ENCODE data around the gene CD74. TPM values are rescaled to one million over a fixed set of nuclear protein-coding genes. Genes with fewer than 3 reads are reported as not detected.

Gene CD74
- total RNA-seq, 2 experiments from 2014 or later, result 253 to 265 TPM

GRCh38 chr5:150402229-150402773, 10.4 kb downstream of the CD74 start:
- ChIA-PET POLR2A (no interaction called here), CTCF (no interaction called here)

GRCh38 chr5:150401376-150402228, 11.1 kb downstream of the CD74 start:
- CTCF ChIA-PET, result interaction anchor here (1.0 to 1.3 kb wide), 2 partner anchors 11 to 48 kb away, joined by 3 to 6 read pairs; no protein-coding TSS in a partner anchor
- POLR2A ChIA-PET, result no interaction called here

GRCh38 chr5:150401076-150401375, 11.7 kb downstream of the CD74 start:
- CTCF ChIA-PET, result interaction anchor here (1.0 to 1.3 kb wide), 2 partner anchors 10 to 49 kb away, joined by 3 to 6 read pairs; no protein-coding TSS in a partner anchor
- POLR2A ChIA-PET, result interaction anchor here (0.8 kb wide), 1 partner anchor 10 kb away, joined by 3 read pairs; no protein-coding TSS in a partner anchor

- CTCF ChIA-PET, result interaction anchor here (1.0 to 4.1 kb wide), 3 partner anchors 9 to 50 kb away, joined by 3 to 25 read pairs (median 6); no protein-coding TSS in a partner anchor
Observed at GRCh38 chr5:150400316-150401075, 12.2 kb downstream of the CD74 start.

GRCh38 chr5:150399524-150400211, 13.0 kb downstream of the CD74 start:
- POLR2A ChIA-PET, result interaction anchor here (0.8 to 1.5 kb wide), 2 partner anchors 12 to 41 kb away, joined by 3 to 4 read pairs; no protein-coding TSS in a partner anchor
- CTCF ChIA-PET, result interaction anchor here (0.6 to 4.1 kb wide), 5 partner anchors 18 to 87 kb away, joined by 3 to 25 read pairs (median 3); no protein-coding TSS in a partner anchor

More at GRCh38 chr5:150400316-150401075, 12.2 kb downstream of the CD74 start:
- POLR2A ChIA-PET, result interaction anchor here (0.8 kb wide), 1 partner anchor 10 kb away, joined by 3 read pairs; no protein-coding TSS in a partner anchor

GRCh38 chr5:150398722-150399523, 13.8 kb downstream of the CD74 start:
- POLR2A ChIA-PET, result interaction anchor here (0.6 to 1.5 kb wide), 3 partner anchors 13 to 41 kb away, joined by 3 to 4 read pairs (median 3); no protein-coding TSS in a partner anchor
- CTCF ChIA-PET, result interaction anchor here (0.6 to 4.1 kb wide), 5 partner anchors 19 to 86 kb away, joined by 3 to 25 read pairs (median 3); no protein-coding TSS in a partner anchor

- CTCF ChIA-PET, result interaction anchor here (1.1 to 4.1 kb wide), 3 partner anchors 34 to 48 kb away, joined by 3 to 25 read pairs (median 4); no protein-coding TSS in a partner anchor
- POLR2A ChIA-PET, result interaction anchor here (0.6 to 1.5 kb wide), 2 partner anchors 37 to 40 kb away, joined by 3 read pairs; no protein-coding TSS in a partner anchor
Observed at GRCh38 chr5:150397782-150398721, 14.7 kb downstream of the CD74 start.

- CTCF ChIA-PET, result interaction anchor here (0.9 to 4.1 kb wide), 3 partner anchors 21 to 49 kb away, joined by 3 to 25 read pairs (median 4); no protein-coding TSS in a partner anchor
- POLR2A ChIA-PET, result interaction anchor here (0.7 kb wide), 1 partner anchor 853 kb away, joined by 3 read pairs; no protein-coding TSS in a partner anchor
Observed at GRCh38 chr5:150397146-150397781, 15.4 kb downstream of the CD74 start.

GRCh38 chr5:150396267-150396666, 16.4 kb downstream of the CD74 start:
- CTCF ChIA-PET, result interaction anchor here (0.9 to 4.1 kb wide), 2 partner anchors 22 to 38 kb away, joined by 3 to 25 read pairs; no protein-coding TSS in a partner anchor
- POLR2A ChIA-PET, result no interaction called here

- ChIA-PET CTCF (no interaction called here), POLR2A (interaction anchor here (0.6 kb wide), 1 partner anchor 9 kb away, joined by 3 read pairs; no protein-coding TSS in a partner anchor)
Observed at GRCh38 chr5:150395688-150395975, 17.1 kb downstream of the CD74 start.

GRCh38 chr5:150394912-150395687, 17.6 kb downstream of the CD74 start:
- POLR2A ChIA-PET, result interaction anchor here (0.6 kb wide), 1 partner anchor 9 kb away, joined by 3 read pairs; no protein-coding TSS in a partner anchor
- CTCF ChIA-PET, result interaction anchor here (0.9 kb wide), 1 partner anchor 26 kb away, joined by 3 read pairs; no protein-coding TSS in a partner anchor

GRCh38 chr5:150394131-150394530, 18.6 kb downstream of the CD74 start:
- POLR2A ChIA-PET, result no interaction called here
- CTCF ChIA-PET, result no interaction called here

GRCh38 chr5:150393096-150393645, 19.5 kb downstream of the CD74 start:
- POLR2A ChIA-PET, result no interaction called here
- CTCF ChIA-PET, result no interaction called here

- ChIA-PET POLR2A (no interaction called here), CTCF (no interaction called here)
Observed at GRCh38 chr5:150392680-150393079, 20.0 kb downstream of the CD74 start.

- ChIA-PET CTCF (interaction anchor here (1.7 kb wide), 1 partner anchor 9 kb away, joined by 6 read pairs; no protein-coding TSS in a partner anchor), POLR2A (no interaction called here)
Observed at GRCh38 chr5:150391986-150392385, 20.7 kb downstream of the CD74 start.
